GM12878 (cell line): ENCODE data around the gene PRR5. TPM values are rescaled to one million over a fixed set of nuclear protein-coding genes. Genes with fewer than 3 reads are reported as not detected.

ENCODE experiments used
- ATAC-seq: fragments of 200-7000 bp; cut with Tn5 transposase; 3 replicates; pipeline ENCODE4 v1.9.1; 2020; ENCODE audit warnings: mild to moderate bottlenecking, moderate library complexity
- BruUV-seq: library from RNA; stranded (reverse); fragments of 400-500 nt; replicated peaks from 2 replicates; lab custom pipeline; 2021; lab: Mats Ljungman, UMichigan
- CTCF ChIA-PET: fragments of 300-600 bp; sonication (Branson Sonifier 250); formaldehyde crosslinking; extraction: SDS; loops from one replicate; lab custom pipeline; 2021; ENCODE audit warnings: inconsistent platforms; lab: Yijun Ruan, JAX
- POLR2A ChIA-PET: fragments of 350-600 bp; formaldehyde crosslinking; extraction: SDS; loops from one replicate; lab custom pipeline; 2021; ENCODE audit warnings: inconsistent platforms; lab: Charles Lee
- RAD21 ChIA-PET: fragments of 300-600 bp; sonication (Branson Sonifier 250); formaldehyde crosslinking; loops from one replicate; lab custom pipeline; 2023; ENCODE audit warnings: antibody characterized with exemption; ENCODE audit not compliant: unreplicated experiment; lab: Charles Lee
- SMC1A ChIA-PET: fragments of 300-600 bp; sonication (Branson Sonifier 250); formaldehyde crosslinking; loops from one replicate; lab custom pipeline; 2023; ENCODE audit not compliant: unreplicated experiment, uncharacterized antibody; lab: Charles Lee
- DNase-seq: peaks from one replicate; pipeline ENCODE4 v3.0.0-alpha.2; 2011; ENCODE audit warnings: low read depth, low spot score
- FAIRE-seq: peaks from 3 replicates; lab custom pipeline; 2011; peaks lifted over from hg19 to GRCh38; lab: Jason Lieb, UNC
- H2AFZ ChIP-seq: 2 replicates; pipeline ENCODE4 v1.6.0; 2011; ENCODE audit warnings: low read depth, low read length, control low read depth; ENCODE audit not compliant: control insufficient read depth
- H3K27ac ChIP-seq: 2 replicates; pipeline ENCODE4 v1.5.1; 2011; ENCODE audit warnings: control low read depth; ENCODE audit not compliant: control insufficient read depth, insufficient read depth
- H3K27me3 ChIP-seq, 2 experiments: replicated peaks in 1 of 2; 2 replicates each; pipeline versions ENCODE4 v1.6.0 to v1.6.1; 2011; ENCODE audit warnings: low read length in 1 of 2; ENCODE audit not compliant: control insufficient read depth in 2 of 2, insufficient read depth in 2 of 2
- H3K36me3 ChIP-seq, 2 experiments: 2 replicates each; pipeline ENCODE4 v1.5.1; 2011; ENCODE audit warnings: low read length in 1 of 2; ENCODE audit not compliant: control insufficient read depth in 2 of 2, insufficient read depth in 2 of 2
- H3K4me1 ChIP-seq: 2 replicates; pipeline ENCODE4 v1.6.1; 2011; ENCODE audit warnings: mild to moderate bottlenecking, low read length, moderate library complexity, mixed read lengths; ENCODE audit not compliant: control insufficient read depth, insufficient read depth
- H3K4me2 ChIP-seq: 2 replicates; pipeline ENCODE4 v1.6.0; 2011; ENCODE audit warnings: control low read depth; ENCODE audit not compliant: control insufficient read depth, insufficient read depth
- H3K4me3 ChIP-seq: fragments of 200-600 bp; sonication (generic); 2 replicates; pipeline ENCODE4 v1.5.1; 2016
- H3K79me2 ChIP-seq: 2 replicates; pipeline ENCODE4 v1.6.0; 2011; ENCODE audit warnings: low read length; ENCODE audit not compliant: control insufficient read depth, insufficient read depth
- H3K9ac ChIP-seq: 2 replicates; pipeline ENCODE4 v1.8.0; 2011; ENCODE audit warnings: low read length, control low read depth, mixed read lengths; ENCODE audit not compliant: control insufficient read depth, insufficient read depth
- H3K9me3 ChIP-seq: replicated peaks from 3 replicates; pipeline ENCODE4 v1.5.1; 2011; ENCODE audit warnings: mild to moderate bottlenecking, low read length; ENCODE audit not compliant: control insufficient read depth, insufficient read depth
- H4K20me1 ChIP-seq: 2 replicates; pipeline ENCODE4 v1.6.0; 2011; ENCODE audit not compliant: control insufficient read depth, insufficient read depth
- ETV6 ChIP-seq, 2 experiments: fragments of 450-650 bp in 1 of 2; IDR thresholded peaks in 1 of 2; conservative IDR thresholded peaks in 1 of 2; 2 replicates each; pipeline ENCODE4 v1.6.1; 2014; ENCODE audit warnings: antibody characterized with exemption in 1 of 2, borderline replicate concordance in 1 of 2, low read depth in 1 of 2, mild to moderate bottlenecking in 1 of 2, moderate library complexity in 1 of 2
- GATAD2B ChIP-seq: fragments of 450-650 bp; conservative IDR thresholded peaks from 2 replicates; pipeline ENCODE4 v1.6.1; 2017; ENCODE audit warnings: low read depth, mild to moderate bottlenecking, moderate library complexity
- IRF4 ChIP-seq: IDR thresholded peaks from 2 replicates; pipeline ENCODE4 v1.6.1; 2011; ENCODE audit warnings: low read depth, low read length
- JUND ChIP-seq: IDR thresholded peaks from 2 replicates; pipeline ENCODE4 v1.6.1; 2012; ENCODE audit warnings: low read depth, mild to moderate bottlenecking, low read length, improper control_type of control experiment, moderate library complexity
- KLF5 ChIP-seq: fragments of 450-650 bp; IDR thresholded peaks from 2 replicates; pipeline ENCODE4 v1.6.1; 2014; ENCODE audit warnings: mild to moderate bottlenecking; ENCODE audit not compliant: partially characterized antibody
- MXI1 ChIP-seq: fragments of 150-350 bp; IDR thresholded peaks from 2 replicates; pipeline ENCODE4 v1.6.1; 2011; ENCODE audit warnings: low read depth, mild to moderate bottlenecking, inconsistent platforms, low read length, improper control_type of control experiment
- POLR2AphosphoS5 ChIP-seq: IDR thresholded peaks from 2 replicates; pipeline ENCODE4 v1.6.1; 2011; ENCODE audit warnings: mild to moderate bottlenecking, low read length, inconsistent platforms
- RAD21 ChIP-seq: IDR thresholded peaks from 2 replicates; pipeline ENCODE4 v1.6.1; 2011; ENCODE audit warnings: mild to moderate bottlenecking, low read depth, low read length, moderate library complexity; ENCODE audit not compliant: insufficient read depth
- SIN3A ChIP-seq: IDR thresholded peaks from 2 replicates; pipeline ENCODE4 v1.6.1; 2012; ENCODE audit warnings: low read depth, low read length, improper control_type of control experiment
- SIX5 ChIP-seq: IDR thresholded peaks from 2 replicates; pipeline ENCODE4 v1.6.1; 2011; ENCODE audit warnings: mild to moderate bottlenecking, low read depth, low read length, moderate library complexity; ENCODE audit not compliant: severe bottlenecking
- TAF1 ChIP-seq: IDR thresholded peaks from 2 replicates; pipeline ENCODE4 v1.6.1; 2011; ENCODE audit warnings: mild to moderate bottlenecking, low read depth, low read length, borderline replicate concordance
- WGBS: methylation state at CpG from one replicate; pipeline ENCODE4 v1.1.6; 2016; ENCODE audit warnings: low lambda C conversion rate; ENCODE audit not compliant: insufficient replicate concordance, insufficient coverage; ENCODE audit errors: missing lambda C conversion rate; 5-methylcytosine and 5-hydroxymethylcytosine counted together
- in situ Hi-C: fragments of 300-500 bp; cut with MboI; formaldehyde crosslinking; loops from 9 replicates; pipeline ENCODE4 v1.14.3; 2018; ENCODE audit warnings: mixed read lengths
- intact Hi-C: fragments of 100-400 bp; cut with micrococcal nuclease; formaldehyde crosslinking; loops from one replicate; pipeline ENCODE4 v1.14.2; 2022; ENCODE audit not compliant: unreplicated experiment
- polyA plus RNA-seq, 11 experiments: library from polyadenylated mRNA; depleted of rRNA in 4 of 11; unstranded in 6 of 11; stranded (reverse) in 5 of 11; fragments of >200 nt; fragmentation: Nextera tagmentation in 4 of 11; fragmentation: Illumina TruSeq in 1 of 11; extraction: Ambion mirVana in 4 of 11; extraction: Trizol in 1 of 11; gene quantifications; 1 replicate in 1 of 11; 2 replicates in 10 of 11; pipeline versions ENCODE4 v1.2.1 to v1.2.3, GENCODE V29; 2011 to 2016; ENCODE audit warnings: inconsistent platforms in 2 of 11, missing spikeins in 2 of 11, low read depth in 1 of 11
- total RNA-seq, 4 experiments: library from RNA; depleted of rRNA in 3 of 4; stranded (reverse); fragments of >200 nt in 3 of 4; fragmentation: Illumina TruSeq in 1 of 4; extraction: Trizol in 1 of 4; gene quantifications; 2 replicates each; pipeline versions ENCODE4 v1.2.1 to v1.2.3, GENCODE V29; 2013 to 2021
- TF ChIP-seq, protein P1 (sequence below): IDR thresholded peaks from 2 replicates; pipeline ENCODE4 v1.6.1; 2012; ENCODE audit warnings: low read length, inconsistent platforms
- TF ChIP-seq, protein P2 (sequence below): fragments of 450-650 bp; formaldehyde crosslinking; IDR thresholded peaks from 2 replicates; pipeline ENCODE4 v1.4.0; 2022; ENCODE audit warnings: mild to moderate bottlenecking, moderate library complexity
- TF ChIP-seq, protein P3 (sequence below): fragments of 450-650 bp; IDR thresholded peaks from 2 replicates; pipeline ENCODE4 v1.6.1; 2017; ENCODE audit warnings: mild to moderate bottlenecking
- TF ChIP-seq, protein P4 (sequence below): IDR thresholded peaks from 2 replicates; pipeline ENCODE4 v1.6.1; 2011; ENCODE audit warnings: low read depth, mild to moderate bottlenecking, low read length, moderate library complexity, borderline replicate concordance; ENCODE audit errors: extremely low read depth

The PRR5 gene
- total and polyA plus RNA-seq, 10 of the 15 experiments (the other 5 are each of a cell fraction or from before 2014, with no cell fraction given): 0.03 to 9.4 (median 1.5) TPM

GRCh38 chr22:44683237-44683636, 18.8 kb upstream of the PRR5 start:
- ChIA-PET CTCF (interaction anchor here (1.2 to 3.3 kb wide), 5 partner anchors 17 to 644 kb away, joined by 3 to 17 read pairs (median 5); no protein-coding TSS in a partner anchor), POLR2A (no interaction called here), SMC1A (interaction anchor here (0.7 to 2.3 kb wide), 2 partner anchors 17 to 20 kb away, joined by 3 to 8 read pairs; no protein-coding TSS in a partner anchor), RAD21 (interaction anchor here (1.1 to 2.1 kb wide), 2 partner anchors 11 to 19 kb away, joined by 4 to 9 read pairs; no protein-coding TSS in a partner anchor)
- Histone ChIP-seq H3K27me3 (no peaks in the 10 kb centered on the region), H3K4me1 (peaks cover 46% of the 10 kb centered on the region), H3K27ac (peak overlapping the region; percentile 48), H3K4me2 (peak overlapping the region; percentile 84), H3K79me2 (no peaks in the 10 kb centered on the region), H3K9me3 (no peaks in the 10 kb centered on the region; the same call in 2 of the 3 replicates), H3K36me3 (no peaks in the 10 kb centered on the region), H2AFZ (no peak overlapping the region), H4K20me1 (no peaks in the 10 kb centered on the region), H3K4me3 (no peak overlapping the region), H3K9ac (no peak overlapping the region)
- intact Hi-C loops (no loop called here), in situ Hi-C loops (no loop called here)
- ATAC-seq (peak; percentile 40), FAIRE-seq (peak; percentile 41), DNase-seq (peak; percentile 45)
- 1% methylated on average over 5 of the region's 5 CpGs for WGBS
- no TSS peak for BruUV-seq
- TF ChIP-seq SIN3A (no peak), ETV6 (conservative IDR thresholded peaks at IDR 0.05 in 1 of 2, IDR thresholded peaks at IDR 0.05 in 1 of 2; ENCODE audit: borderline replicate concordance in 1 of 2, low read depth in 1 of 2) (peak in 1 of 2 experiments; percentile 19; a peak in 1 of 4 replicates), MXI1 (no peak), TAF1 (no peak), GATAD2B (peak; percentile 99), RAD21 (no peak), POLR2AphosphoS5 (no peak), SIX5 (no peak), KLF5 (no peak), IRF4 (peak; percentile 88; the same call in 1 of the 2 replicates), JUND (peak; percentile 89)
- TF ChIP-seq, protein P1, sequence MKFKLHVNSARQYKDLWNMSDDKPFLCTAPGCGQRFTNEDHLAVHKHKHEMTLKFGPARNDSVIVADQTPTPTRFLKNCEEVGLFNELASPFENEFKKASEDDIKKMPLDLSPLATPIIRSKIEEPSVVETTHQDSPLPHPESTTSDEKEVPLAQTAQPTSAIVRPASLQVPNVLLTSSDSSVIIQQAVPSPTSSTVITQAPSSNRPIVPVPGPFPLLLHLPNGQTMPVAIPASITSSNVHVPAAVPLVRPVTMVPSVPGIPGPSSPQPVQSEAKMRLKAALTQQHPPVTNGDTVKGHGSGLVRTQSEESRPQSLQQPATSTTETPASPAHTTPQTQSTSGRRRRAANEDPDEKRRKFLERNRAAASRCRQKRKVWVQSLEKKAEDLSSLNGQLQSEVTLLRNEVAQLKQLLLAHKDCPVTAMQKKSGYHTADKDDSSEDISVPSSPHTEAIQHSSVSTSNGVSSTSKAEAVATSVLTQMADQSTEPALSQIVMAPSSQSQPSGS: peak; percentile 62; the same call in 1 of the 2 replicates
- TF ChIP-seq, protein P2, sequence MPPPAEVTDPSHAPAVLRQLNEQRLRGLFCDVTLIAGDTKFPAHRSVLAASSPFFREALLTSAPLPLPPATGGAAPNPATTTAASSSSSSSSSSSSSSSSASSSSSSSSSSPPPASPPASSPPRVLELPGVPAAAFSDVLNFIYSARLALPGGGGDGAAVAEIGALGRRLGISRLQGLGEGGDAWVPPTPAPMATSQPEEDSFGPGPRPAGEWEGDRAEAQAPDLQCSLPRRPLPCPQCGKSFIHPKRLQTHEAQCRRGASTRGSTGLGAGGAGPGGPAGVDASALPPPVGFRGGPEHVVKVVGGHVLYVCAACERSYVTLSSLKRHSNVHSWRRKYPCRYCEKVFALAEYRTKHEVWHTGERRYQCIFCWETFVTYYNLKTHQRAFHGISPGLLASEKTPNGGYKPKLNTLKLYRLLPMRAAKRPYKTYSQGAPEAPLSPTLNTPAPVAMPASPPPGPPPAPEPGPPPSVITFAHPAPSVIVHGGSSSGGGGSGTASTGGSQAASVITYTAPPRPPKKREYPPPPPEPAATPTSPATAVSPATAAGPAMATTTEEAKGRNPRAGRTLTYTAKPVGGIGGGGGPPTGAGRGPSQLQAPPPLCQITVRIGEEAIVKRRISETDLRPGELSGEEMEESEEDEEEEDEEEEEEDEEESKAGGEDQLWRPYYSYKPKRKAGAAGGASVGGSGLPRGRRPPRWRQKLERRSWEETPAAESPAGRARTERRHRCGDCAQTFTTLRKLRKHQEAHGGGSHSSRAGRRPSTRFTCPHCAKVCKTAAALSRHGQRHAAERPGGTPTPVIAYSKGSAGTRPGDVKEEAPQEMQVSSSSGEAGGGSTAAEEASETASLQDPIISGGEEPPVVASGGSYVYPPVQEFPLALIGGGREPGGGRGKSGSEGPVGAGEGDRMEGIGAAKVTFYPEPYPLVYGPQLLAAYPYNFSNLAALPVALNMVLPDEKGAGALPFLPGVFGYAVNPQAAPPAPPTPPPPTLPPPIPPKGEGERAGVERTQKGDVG (CRISPR knock-in tag): no peak
- TF ChIP-seq, protein P3, sequence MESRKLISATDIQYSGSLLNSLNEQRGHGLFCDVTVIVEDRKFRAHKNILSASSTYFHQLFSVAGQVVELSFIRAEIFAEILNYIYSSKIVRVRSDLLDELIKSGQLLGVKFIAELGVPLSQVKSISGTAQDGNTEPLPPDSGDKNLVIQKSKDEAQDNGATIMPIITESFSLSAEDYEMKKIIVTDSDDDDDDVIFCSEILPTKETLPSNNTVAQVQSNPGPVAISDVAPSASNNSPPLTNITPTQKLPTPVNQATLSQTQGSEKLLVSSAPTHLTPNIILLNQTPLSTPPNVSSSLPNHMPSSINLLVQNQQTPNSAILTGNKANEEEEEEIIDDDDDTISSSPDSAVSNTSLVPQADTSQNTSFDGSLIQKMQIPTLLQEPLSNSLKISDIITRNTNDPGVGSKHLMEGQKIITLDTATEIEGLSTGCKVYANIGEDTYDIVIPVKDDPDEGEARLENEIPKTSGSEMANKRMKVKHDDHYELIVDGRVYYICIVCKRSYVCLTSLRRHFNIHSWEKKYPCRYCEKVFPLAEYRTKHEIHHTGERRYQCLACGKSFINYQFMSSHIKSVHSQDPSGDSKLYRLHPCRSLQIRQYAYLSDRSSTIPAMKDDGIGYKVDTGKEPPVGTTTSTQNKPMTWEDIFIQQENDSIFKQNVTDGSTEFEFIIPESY: no peak
- TF ChIP-seq, protein P4, sequence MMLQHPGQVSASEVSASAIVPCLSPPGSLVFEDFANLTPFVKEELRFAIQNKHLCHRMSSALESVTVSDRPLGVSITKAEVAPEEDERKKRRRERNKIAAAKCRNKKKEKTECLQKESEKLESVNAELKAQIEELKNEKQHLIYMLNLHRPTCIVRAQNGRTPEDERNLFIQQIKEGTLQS: no peak
